Right kidney (tissue), 1 donor: ENCODE results near the gene MCM9.
"Not testable (repeated sequence)": the region's sequence is repeated elsewhere in the genome, so short reads cannot be mapped to it uniquely, and the experiment has no call there.

Source experiments
- DNase-seq: peaks from one replicate; pipeline ENCODE4 v3.0.0-alpha.2; 2016

MCM9 gene

DNA sequence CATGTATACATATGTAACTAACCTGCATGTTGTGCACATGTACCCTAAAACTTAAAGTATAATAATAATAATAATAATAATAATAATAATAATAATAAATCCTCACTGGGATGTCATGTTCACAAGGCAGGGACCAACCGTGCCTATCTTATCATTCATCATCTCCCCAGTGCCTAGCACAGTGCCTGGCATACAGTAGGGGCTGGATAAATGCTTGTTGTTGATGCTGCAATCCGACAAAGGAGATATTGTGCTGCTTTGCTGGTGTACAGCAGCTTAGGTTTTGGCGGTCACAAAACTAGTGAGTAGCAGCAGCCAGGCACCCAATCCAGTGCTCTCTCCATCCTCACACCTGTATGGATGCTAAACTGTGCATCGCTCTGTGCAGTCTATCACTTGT lies 135.1 kb downstream of the MCM9 start:
- no peak for DNase-seq

GRCh38 chr6:118796548-118796947 lies 138.4 kb downstream of the MCM9 start:
- not testable (repeated sequence) for DNase-seq

DNA sequence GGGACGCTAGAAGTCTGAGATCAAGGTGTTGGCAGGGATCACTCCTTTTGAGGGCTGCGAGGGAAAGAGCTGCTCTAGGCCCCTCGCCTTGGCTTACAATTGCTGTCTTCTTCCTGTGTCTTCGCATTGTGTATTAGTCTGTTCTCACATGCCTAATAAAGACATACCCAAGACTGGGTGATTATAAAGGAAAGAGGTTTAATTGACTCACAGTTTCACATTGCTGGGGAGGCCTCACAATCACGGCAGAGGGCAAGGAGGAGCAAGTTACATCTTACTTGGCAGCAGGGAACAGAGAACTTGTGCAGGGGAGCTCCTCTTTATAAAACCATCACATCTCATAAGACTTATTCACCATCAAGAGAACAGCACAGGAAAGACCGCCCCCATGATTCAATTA lies 143.5 kb downstream of the MCM9 start:
- no peak for DNase-seq

DNA sequence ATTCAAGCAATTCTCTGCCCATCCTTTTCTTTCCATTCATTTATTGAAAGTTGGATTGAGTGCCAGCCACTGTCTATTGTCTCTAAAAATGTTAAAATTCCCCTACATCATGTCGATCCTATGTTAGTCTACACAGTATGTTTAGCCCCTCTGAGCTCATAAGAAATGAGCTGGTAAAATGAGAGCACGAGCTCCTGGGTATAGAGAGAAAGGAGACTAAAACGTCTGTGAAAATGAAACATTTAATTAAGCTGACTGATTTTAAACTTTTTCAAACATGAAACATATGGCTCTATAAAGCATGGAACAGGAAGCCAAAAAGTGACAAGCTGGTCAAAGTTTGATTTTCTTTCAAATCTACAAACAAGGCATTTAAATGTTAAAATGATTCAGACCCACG lies 145.0 kb downstream of the MCM9 start:
- no peak for DNase-seq

DNA sequence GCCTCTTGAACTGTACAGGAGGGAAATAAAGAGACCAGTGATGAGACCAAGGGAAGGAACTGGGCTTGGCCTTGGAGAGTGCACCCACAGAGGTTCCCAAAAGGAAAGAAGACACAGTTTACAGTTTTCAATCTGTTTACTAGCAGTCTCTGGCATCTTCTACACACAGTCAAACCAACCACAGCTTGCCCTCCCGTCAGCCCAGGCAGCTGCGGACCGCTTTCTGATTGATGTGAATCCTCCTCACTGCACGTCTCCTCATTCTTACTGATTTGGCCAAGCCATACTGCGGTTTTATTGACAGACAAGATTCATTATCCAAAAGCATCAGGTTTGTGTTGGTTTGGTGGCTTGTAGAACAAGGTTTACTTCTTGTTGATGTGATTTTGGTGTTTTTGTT lies 145.5 kb downstream of the MCM9 start:
- DNase-seq: no peak

- DNase-seq: no peak
These were observed 146.3 kb downstream of the MCM9 start for GRCh38 chr6:118788702-118789101.

GRCh38 chr6:118787724-118788423 lies 147.1 kb downstream of the MCM9 start:
- DNase-seq: no peak

- DNase-seq: no peak
These were observed 148.1 kb downstream of the MCM9 start for GRCh38 chr6:118786596-118787453.

DNA sequence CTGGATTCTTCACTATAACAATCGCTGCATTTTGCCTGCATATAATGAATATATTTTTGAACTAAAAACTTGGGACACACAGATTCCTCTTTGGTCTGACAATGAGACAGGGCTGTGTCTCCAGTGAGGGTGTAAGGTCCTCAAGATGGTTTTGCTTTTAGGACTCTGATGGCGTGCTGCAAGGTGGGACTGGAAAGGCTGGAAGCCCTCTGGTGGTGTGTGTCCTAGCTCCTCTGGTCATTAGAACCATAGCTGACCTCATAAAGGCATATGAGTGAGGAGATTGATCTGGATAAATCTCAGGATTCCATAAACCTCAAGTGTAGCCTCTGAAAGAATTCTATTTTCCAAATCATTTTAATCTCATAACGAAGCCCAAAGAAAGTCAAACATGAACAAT lies 149.4 kb downstream of the MCM9 start:
- DNase-seq: no peak

GRCh38 chr6:118784641-118785164 lies 150.3 kb downstream of the MCM9 start:
- DNase-seq: no peak

DNA sequence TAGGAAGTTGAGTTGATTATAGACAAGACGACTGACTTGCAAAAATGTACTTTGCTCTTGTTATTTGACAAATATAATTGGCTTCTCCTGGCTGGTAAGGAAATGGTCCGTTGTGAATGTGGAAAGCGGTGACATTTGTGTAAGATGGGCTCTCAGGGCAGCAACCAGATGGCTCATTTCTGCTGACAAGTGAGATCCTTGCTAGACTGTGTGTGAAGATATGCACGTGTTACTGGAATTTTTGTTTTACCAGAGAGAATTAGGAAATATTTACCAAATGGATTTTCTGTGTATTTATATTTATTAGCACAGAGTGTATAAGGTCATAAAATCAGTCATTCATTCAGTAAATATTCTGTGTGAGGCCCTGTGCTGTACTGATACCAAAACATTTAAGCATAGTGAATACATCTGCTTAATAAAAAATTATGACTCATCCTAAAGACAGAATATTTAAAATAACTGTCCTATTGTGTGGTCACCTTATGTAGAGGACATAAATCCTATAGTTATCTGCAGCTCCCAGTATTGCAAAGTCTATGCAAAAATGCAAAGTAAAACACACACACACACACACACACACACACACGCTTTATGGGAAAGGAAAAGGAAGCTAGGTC lies 150.9 kb downstream of the MCM9 start:
- DNase-seq: peak; percentile 12

- no peak for DNase-seq
These were observed 152.3 kb downstream of the MCM9 start for GRCh38 chr6:118782651-118783050.

- DNase-seq: no peak
These were observed 153.1 kb downstream of the MCM9 start for GRCh38 chr6:118781897-118782296.

DNA sequence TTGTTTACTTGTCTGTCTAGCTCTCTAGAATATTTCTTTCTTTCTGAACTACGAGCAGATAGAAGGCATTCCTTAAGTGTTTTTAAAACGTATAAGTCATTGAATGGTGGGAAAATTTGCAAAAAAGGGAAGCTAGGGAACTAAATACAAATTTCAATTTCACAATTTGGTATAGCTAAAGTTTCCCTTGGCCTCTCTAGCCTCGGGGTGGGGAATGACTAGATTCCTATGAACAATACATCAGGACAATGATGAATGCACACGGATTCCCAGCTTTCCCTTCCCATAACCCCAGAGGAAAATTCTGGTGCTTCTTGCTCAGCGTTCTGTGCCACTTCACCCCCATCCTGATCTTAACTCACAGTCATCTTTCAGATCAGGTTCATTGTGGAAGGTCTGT lies 154.3 kb downstream of the MCM9 start:
- no peak for DNase-seq

DNA sequence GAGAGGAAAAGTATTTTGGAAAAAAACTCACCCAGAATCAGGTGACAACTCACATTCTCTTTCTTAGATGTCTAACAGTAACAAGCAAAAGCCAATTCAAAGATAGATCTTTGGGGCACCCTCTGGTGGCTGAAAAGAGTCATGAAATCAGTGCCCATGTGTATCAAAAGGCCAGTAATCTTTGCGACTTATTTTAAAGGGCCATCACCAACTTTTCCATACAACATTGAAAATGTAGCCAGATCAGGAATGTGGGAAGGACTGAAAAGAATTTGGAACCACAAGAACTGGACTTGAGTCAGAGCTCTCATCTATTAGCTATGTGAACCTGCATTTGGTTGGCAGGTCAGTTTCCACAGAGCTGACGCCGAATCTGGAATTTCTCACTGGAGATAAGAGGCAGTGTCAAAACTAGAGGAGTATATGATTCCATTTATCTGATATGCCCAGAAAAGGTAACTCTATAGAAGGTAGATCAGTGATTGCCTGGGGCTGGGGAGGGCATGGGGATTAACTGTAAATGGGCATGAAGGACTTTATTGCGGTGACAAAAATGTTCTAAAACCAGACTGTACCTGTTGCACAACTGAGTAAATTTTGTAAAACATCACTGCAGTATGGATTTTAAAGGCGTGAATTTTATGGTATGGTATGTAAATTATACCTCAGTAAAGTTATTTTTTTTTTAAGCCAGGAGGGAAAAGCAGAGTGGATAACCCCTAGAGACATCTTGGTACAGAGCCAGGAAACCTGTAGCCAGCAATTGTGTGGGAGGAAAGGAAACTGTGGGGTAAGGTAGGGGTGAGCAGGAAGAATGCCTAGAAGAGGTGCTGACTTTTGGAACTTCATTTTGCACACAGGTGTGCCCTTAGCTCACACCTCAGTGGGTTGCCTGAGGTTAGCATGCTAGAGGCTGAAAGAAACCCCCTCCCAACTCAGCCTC lies 158.1 kb downstream of the MCM9 start:
- peak; percentile 31 for DNase-seq

- no peak for DNase-seq
These were observed 159.6 kb downstream of the MCM9 start for GRCh38 chr6:118775381-118775780.

DNA sequence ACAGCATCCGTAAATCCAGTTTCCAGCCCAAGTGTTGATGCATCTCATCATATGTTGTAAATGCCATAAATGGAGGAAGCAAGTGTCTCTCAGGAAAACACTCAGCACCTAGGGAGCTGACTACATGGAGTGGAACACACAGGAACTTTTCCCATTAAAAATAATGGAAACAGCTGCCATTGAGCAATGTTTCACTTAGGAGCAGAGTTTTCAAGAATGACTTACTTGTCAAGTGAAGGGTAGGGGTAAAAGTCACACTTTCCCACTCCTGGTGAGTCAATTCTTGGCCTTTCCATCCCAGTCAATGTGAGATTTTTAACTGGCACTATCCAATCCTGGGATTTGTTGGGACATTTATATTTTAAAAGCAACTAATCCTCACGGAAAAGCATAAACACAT lies 160.4 kb downstream of the MCM9 start:
- DNase-seq: no peak

GRCh38 chr6:118772886-118773285 lies 162.1 kb downstream of the MCM9 start:
- no peak for DNase-seq

- no peak for DNase-seq
These were observed 163.7 kb downstream of the MCM9 start for GRCh38 chr6:118771253-118771652.

GRCh38 chr6:118770835-118771234 lies 164.1 kb downstream of the MCM9 start:
- DNase-seq: no peak

- no peak for DNase-seq
These were observed 164.7 kb downstream of the MCM9 start for GRCh38 chr6:118770112-118770788.
